B cell (primary cell): ENCODE data around the gene YEATS2. TPM values are rescaled to one million over a fixed set of nuclear protein-coding genes. Genes with fewer than 3 reads are reported as not detected.

Experiments
- ATAC-seq: fragments of 200-7000 bp; cut with Tn5 transposase; one replicate; pipeline ENCODE4 v1.10.0; 2021; ENCODE audit warnings: low read depth, mild to moderate bottlenecking, moderate number of reproducible peaks, moderate library complexity
- CTCF ChIA-PET: fragments of 350-600 bp; sonication (Branson Sonifier 250); formaldehyde crosslinking; loops from one replicate; lab custom pipeline; 2021; ENCODE audit warnings: antibody characterized with exemption, inconsistent platforms; lab: Charles Lee
- POLR2A ChIA-PET: fragments of 350-600 bp; sonication (Branson Sonifier 250); formaldehyde crosslinking; loops from one replicate; lab custom pipeline; 2021; ENCODE audit warnings: antibody characterized with exemption; lab: Charles Lee
- DNase-seq: peaks from one replicate; pipeline ENCODE4 v3.0.0; 2013
- H2AFZ ChIP-seq: 2 replicates; pipeline ENCODE4 v1.6.1; 2012; ENCODE audit warnings: mild to moderate bottlenecking, low read depth, low read length; ENCODE audit not compliant: insufficient read depth, poor library complexity, severe bottlenecking
- H3K27ac ChIP-seq, 2 donors: 1 replicate in 1 of 2; 2 replicates in 1 of 2; pipeline ENCODE4 v1.5.1; 2012 to 2013; ENCODE audit warnings: low read length in 2 of 2, mild to moderate bottlenecking in 2 of 2, moderate library complexity in 1 of 2
- H3K27me3 ChIP-seq, 4 experiments: fragments of 200-600 bp in 1 of 4; sonication (generic) in 1 of 4; replicated peaks in 1 of 4; 1 replicate in 2 of 4; 2 replicates in 2 of 4; pipeline versions ENCODE4 v1.6.1 to v1.7.0; 2013 to 2016; ENCODE audit warnings: low read length in 3 of 4, mild to moderate bottlenecking in 2 of 4, mixed read lengths in 1 of 4, moderate library complexity in 1 of 4; ENCODE audit not compliant: insufficient read depth in 4 of 4, control insufficient read depth in 3 of 4; ENCODE audit errors: control extremely low read depth in 1 of 4
- H3K36me3 ChIP-seq, 2 experiments: replicated peaks in 1 of 2; 1 replicate in 1 of 2; 2 replicates in 1 of 2; pipeline versions ENCODE4 v1.6.1 to v1.7.1; 2013; ENCODE audit warnings: low read length in 1 of 2; ENCODE audit not compliant: insufficient read depth in 2 of 2, control insufficient read depth in 1 of 2; ENCODE audit errors: control extremely low read depth in 1 of 2, extremely low read depth in 1 of 2
- H3K4me1 ChIP-seq, 2 donors: fragments of 200-600 bp in 1 of 2; sonication (generic) in 1 of 2; 1 replicate in 1 of 2; 2 replicates in 1 of 2; pipeline versions ENCODE4 v1.5.1 to v1.6.1; 2013 to 2017; ENCODE audit warnings: low read length in 2 of 2; ENCODE audit not compliant: control insufficient read depth in 2 of 2, insufficient read depth in 2 of 2
- H3K4me2 ChIP-seq: replicated peaks from 2 replicates; pipeline ENCODE3; 2012; ENCODE audit warnings: mild to moderate bottlenecking, low read depth, low read length; ENCODE audit not compliant: poor library complexity, severe bottlenecking
- H3K4me3 ChIP-seq, 5 experiments: fragments of 200-600 bp in 1 of 5; sonication (generic) in 1 of 5; 1 replicate in 3 of 5; 2 replicates in 2 of 5; pipeline versions ENCODE4 v1.5.1 to v1.7.0; 2011 to 2016; ENCODE audit warnings: low read length in 4 of 5, mild to moderate bottlenecking in 4 of 5, low read depth in 2 of 5, control low read depth in 1 of 5, moderate library complexity in 1 of 5; ENCODE audit not compliant: insufficient read depth in 1 of 5; ENCODE audit errors: control extremely low read depth in 1 of 5, extremely low read depth in 1 of 5
- H3K79me2 ChIP-seq: fragments of 200-600 bp; sonication (generic); one replicate; pipeline ENCODE4 v1.6.0; 2016; ENCODE audit warnings: low read length; ENCODE audit not compliant: control insufficient read depth, insufficient read depth
- H3K9ac ChIP-seq: fragments of 200-600 bp; sonication (generic); 2 replicates; pipeline ENCODE4 v1.6.1; 2017; ENCODE audit warnings: mild to moderate bottlenecking, low read length, moderate library complexity
- H3K9me3 ChIP-seq, 3 donors: one replicate each; pipeline versions ENCODE4 v1.6.1 to v1.7.1; 2013; ENCODE audit warnings: low read length in 2 of 3; ENCODE audit not compliant: control insufficient read depth in 2 of 3, insufficient read depth in 1 of 3; ENCODE audit errors: control extremely low read depth in 1 of 3
- H4K20me1 ChIP-seq: 2 replicates; pipeline ENCODE4 v1.6.0; 2012; ENCODE audit warnings: mild to moderate bottlenecking, low read length; ENCODE audit not compliant: insufficient read depth, control insufficient read depth, poor library complexity, severe bottlenecking
- H3K27ac Mint-ChIP-seq: one replicate; pipeline ENCODE4 v1.8.0; 2021; ENCODE audit warnings: mixed read lengths
- H3K27me3 Mint-ChIP-seq: one replicate; pipeline ENCODE4 v1.8.0; 2021; ENCODE audit warnings: mixed read lengths
- H3K4me1 Mint-ChIP-seq: one replicate; pipeline ENCODE4 v1.8.0; 2021; ENCODE audit warnings: mixed read lengths
- H3K4me3 Mint-ChIP-seq: one replicate; pipeline ENCODE4 v1.8.0; 2021; ENCODE audit warnings: mixed read lengths
- H3K9me3 Mint-ChIP-seq: one replicate; pipeline ENCODE4 v1.8.0; 2022; ENCODE audit warnings: mixed read lengths; ENCODE audit not compliant: insufficient read depth
- CTCF ChIP-seq: fragments of 200-600 bp; IDR thresholded peaks from one replicate; pipeline ENCODE4 v1.8.0; 2022; ENCODE audit warnings: antibody characterized with exemption, mild to moderate bottlenecking
- EZH2 ChIP-seq: IDR thresholded peaks from 2 replicates; pipeline ENCODE4 v1.6.1; 2012; ENCODE audit warnings: borderline replicate concordance, low read depth, mild to moderate bottlenecking, moderate library complexity, low read length; ENCODE audit not compliant: insufficient read depth, poor library complexity, severe bottlenecking
- WGBS: methylation state at CpG from one replicate; pipeline ENCODE4 v1.1.5; 2013; ENCODE audit warnings: missing lambda C conversion rate; ENCODE audit not compliant: insufficient coverage; 5-methylcytosine and 5-hydroxymethylcytosine counted together
- intact Hi-C: fragments of 100-400 bp; cut with micrococcal nuclease; formaldehyde crosslinking; loops from one replicate; pipeline ENCODE4 v1.10.0; 2022
- polyA plus RNA-seq: library from polyadenylated mRNA; depleted of rRNA; stranded (reverse); fragments of >200 nt; gene quantifications from 2 replicates; pipeline ENCODE4 v1.2.3, GENCODE V29; 2012
- total RNA-seq, 2 donors: library from RNA; stranded (reverse); fragments of 120-200 nt in 1 of 2; gene quantifications; 1 replicate in 1 of 2; 2 replicates in 1 of 2; pipeline versions ENCODE4 v1.2.3 to v1.2.4, GENCODE V29; 2013 to 2022

Gene YEATS2
- total and polyA plus RNA-seq, 2 donors (not counting 1 experiment from before 2014, with no cell fraction given) = 21.8 to 26.7 TPM

GRCh38 chr3:183823963-183824362 is 126.4 kb downstream of the YEATS2 start:
- CTCF ChIA-PET = no interaction called here
- WGBS = no CpG with 5 or more reads among the region's 5 CpGs
- H3K9me3 Mint-ChIP-seq = no peaks in the 10 kb centered on the region
- H3K4me3 Mint-ChIP-seq = peak overlapping the region; percentile 86
- POLR2A ChIA-PET = no interaction called here
- DNase-seq (no peak), ATAC-seq (no peak)
- H3K27me3 ChIP-seq = peaks cover 0 to 12% (median 2%) of the 10 kb centered on the region in 4 experiments
- no peak overlapping the region for H3K27ac ChIP-seq
- intact Hi-C loops = no loop called here
- peaks cover 0 to 3% of the 10 kb centered on the region in 2 experiments for H3K36me3 ChIP-seq
- H2AFZ ChIP-seq = no peak overlapping the region
- no peaks in the 10 kb centered on the region for H4K20me1 ChIP-seq
- peak overlapping the region; percentile 62 for H3K9ac ChIP-seq
- H3K79me2 ChIP-seq = no peaks in the 10 kb centered on the region
- peaks cover 11 to 14% of the 10 kb centered on the region in 2 donors for H3K4me1 ChIP-seq
- no peak overlapping the region for H3K4me3 ChIP-seq
- peak overlapping the region; percentile 89 for H3K4me2 ChIP-seq
- peaks cover 4% of the 10 kb centered on the region for H3K27me3 Mint-ChIP-seq
- no peak overlapping the region for H3K27ac Mint-ChIP-seq
- TF ChIP-seq EZH2 (no peak), CTCF (no peak)
- no peaks in the 10 kb centered on the region for H3K9me3 ChIP-seq
- H3K4me1 Mint-ChIP-seq = peaks cover 16% of the 10 kb centered on the region

GRCh38 chr3:183824761-183825455 is 127.3 kb downstream of the YEATS2 start:
- Histone ChIP-seq H3K27ac (no peak overlapping the region), H3K4me1 (peaks cover 11 to 14% of the 10 kb centered on the region in 2 donors), H3K4me3 (peak overlapping the region; percentile 11 to 56 (median 51)), H3K9me3 (no peaks in the 10 kb centered on the region), H3K36me3 (peaks cover 0 to 5% of the 10 kb centered on the region in 2 experiments), H4K20me1 (no peaks in the 10 kb centered on the region), H3K27me3 (peaks cover 0 to 12% (median 2%) of the 10 kb centered on the region in 4 experiments), H2AFZ (peak overlapping the region; percentile 59), H3K9ac (peak overlapping the region; percentile 62), H3K79me2 (no peaks in the 10 kb centered on the region), H3K4me2 (peak overlapping the region; percentile 89)
- Mint-ChIP-seq H3K4me3 (peak overlapping the region; percentile 86), H3K9me3 (no peaks in the 10 kb centered on the region), H3K4me1 (peaks cover 16% of the 10 kb centered on the region), H3K27me3 (peaks cover 4% of the 10 kb centered on the region), H3K27ac (no peak overlapping the region)
- CTCF ChIA-PET = interaction anchor here (2.8 kb wide), 1 partner anchor 60 kb away, joined by 12 read pairs; the partner anchor contains the start of gene PARL
- POLR2A ChIA-PET = interaction anchor here (0.6 kb wide), 1 partner anchor 850 kb away, joined by 3 read pairs; no protein-coding TSS in a partner anchor
- DNase-seq (peak; percentile 29), ATAC-seq (peak; percentile 15)
- TF ChIP-seq CTCF (no peak), EZH2 (no peak)
- intact Hi-C loops = loop anchor here (1.0 kb wide), 1 partner anchor 59 kb away; the partner anchor contains the start of gene PARL
- under 1% methylated on average over 88 of the region's 88 CpGs for WGBS
